Liver (tissue), 9 donors: ENCODE data around the gene ERBB4. TPM values are rescaled to one million over a fixed set of nuclear protein-coding genes. Genes with fewer than 3 reads are reported as not detected.
"Not testable (repeated sequence)": the region's sequence is repeated elsewhere in the genome, so short reads cannot be mapped to it uniquely, and the experiment has no call there.

Source experiments
- DNase-seq: peaks from one replicate; pipeline ENCODE4 v3.0.0-alpha.2; 2017; ENCODE audit warnings: low spot score
- H3K27ac ChIP-seq, 2 donors: one replicate each; pipeline ENCODE4 v1.7.0; 2013; ENCODE audit warnings: inconsistent platforms in 2 of 2, low read length in 2 of 2, control low read depth in 1 of 2, low read depth in 1 of 2, mild to moderate bottlenecking in 1 of 2
- H3K27me3 ChIP-seq, 4 donors: one replicate each; pipeline versions ENCODE4 v1.6.1 to v1.7.0; 2013; ENCODE audit warnings: low read length in 3 of 4, inconsistent platforms in 1 of 4, mild to moderate bottlenecking in 1 of 4, moderate library complexity in 1 of 4; ENCODE audit not compliant: control insufficient read depth in 4 of 4, insufficient read depth in 4 of 4
- H3K36me3 ChIP-seq, 4 donors: one replicate each; pipeline versions ENCODE4 v1.6.1 to v1.7.0; 2013; ENCODE audit warnings: low read length in 3 of 4, mild to moderate bottlenecking in 3 of 4, low read depth in 1 of 4, moderate library complexity in 1 of 4; ENCODE audit not compliant: control insufficient read depth in 4 of 4, insufficient read depth in 3 of 4
- H3K4me1 ChIP-seq, 4 donors: one replicate each; pipeline versions ENCODE4 v1.6.1 to v1.7.0; 2013; ENCODE audit warnings: low read length in 3 of 4, mild to moderate bottlenecking in 3 of 4, moderate library complexity in 1 of 4; ENCODE audit not compliant: control insufficient read depth in 4 of 4, insufficient read depth in 4 of 4
- H3K4me3 ChIP-seq, 3 donors: one replicate each; pipeline versions ENCODE4 v1.6.1 to v1.7.0; 2013; ENCODE audit warnings: low read length in 3 of 3, control low read depth in 1 of 3, low read depth in 1 of 3, mild to moderate bottlenecking in 1 of 3
- H3K9ac ChIP-seq, 2 donors: one replicate each; pipeline ENCODE4 v1.7.0; 2013; ENCODE audit warnings: low read length in 2 of 2, mild to moderate bottlenecking in 2 of 2, moderate library complexity in 2 of 2, control low read depth in 1 of 2, low read depth in 1 of 2
- H3K9me3 ChIP-seq, 4 donors: one replicate each; pipeline versions ENCODE4 v1.6.1 to v1.7.0; 2013; ENCODE audit warnings: low read length in 3 of 4; ENCODE audit not compliant: control insufficient read depth in 4 of 4
- EGR1 ChIP-seq, 2 donors: IDR thresholded peaks; 2 replicates each; pipeline ENCODE4 v1.6.1; 2016 to 2018; ENCODE audit warnings: antibody characterized with exemption in 2 of 2, low read depth in 2 of 2
- FOXA1 ChIP-seq: IDR thresholded peaks from 2 replicates; pipeline ENCODE4 v1.6.1; 2016; ENCODE audit warnings: antibody characterized with exemption
- FOXA2 ChIP-seq: IDR thresholded peaks from 2 replicates; pipeline ENCODE4 v1.6.1; 2016; ENCODE audit warnings: antibody characterized with exemption
- GABPA ChIP-seq, 2 donors: IDR thresholded peaks in 1 of 2; conservative IDR thresholded peaks in 1 of 2; 2 replicates each; pipeline ENCODE4 v1.6.1; 2016; ENCODE audit warnings: antibody characterized with exemption in 2 of 2, mild to moderate bottlenecking in 1 of 2, moderate library complexity in 1 of 2
- HNF4A ChIP-seq, 2 donors: conservative IDR thresholded peaks; 2 replicates each; pipeline ENCODE4 v1.6.1; 2016; ENCODE audit warnings: antibody characterized with exemption in 2 of 2, mild to moderate bottlenecking in 2 of 2
- HNF4G ChIP-seq: IDR thresholded peaks from 2 replicates; pipeline ENCODE4 v1.6.1; 2016; ENCODE audit warnings: antibody characterized with exemption
- JUND ChIP-seq, 2 donors: IDR thresholded peaks; 2 replicates each; pipeline ENCODE4 v1.6.1; 2016; ENCODE audit warnings: antibody characterized with exemption in 2 of 2
- NR2F2 ChIP-seq: IDR thresholded peaks from 2 replicates; pipeline ENCODE4 v1.6.1; 2016; ENCODE audit warnings: antibody characterized with exemption
- RAD21 ChIP-seq, 2 donors: IDR thresholded peaks; 2 replicates each; pipeline ENCODE4 v1.6.1; 2016; ENCODE audit warnings: antibody characterized with exemption in 2 of 2, mild to moderate bottlenecking in 2 of 2
- REST ChIP-seq: IDR thresholded peaks from 2 replicates; pipeline ENCODE4 v1.6.1; 2016; ENCODE audit warnings: antibody characterized with exemption, mild to moderate bottlenecking
- RXRA ChIP-seq, 2 donors: IDR thresholded peaks; 2 replicates each; pipeline ENCODE4 v1.6.1; 2017 to 2018; ENCODE audit warnings: antibody characterized with exemption in 2 of 2, mild to moderate bottlenecking in 1 of 2
- SP1 ChIP-seq: IDR thresholded peaks from 2 replicates; pipeline ENCODE4 v1.6.1; 2018; ENCODE audit warnings: antibody characterized with exemption, mild to moderate bottlenecking
- TAF1 ChIP-seq: conservative IDR thresholded peaks from 2 replicates; pipeline ENCODE4 v1.6.1; 2016; ENCODE audit warnings: antibody characterized with exemption, mild to moderate bottlenecking
- YY1 ChIP-seq: IDR thresholded peaks from 2 replicates; pipeline ENCODE4 v1.6.1; 2016; ENCODE audit warnings: antibody characterized with exemption, mild to moderate bottlenecking
- whole genome bisulfite sequencing: extraction: QIAGEN DNeasy Blood & Tissue Kit; methylation state at CpG from one replicate; pipeline ENCODE4 v1.1.7; 2013; 5-methylcytosine and 5-hydroxymethylcytosine counted together
- polyA plus RNA-seq, 2 donors: library from polyadenylated mRNA; stranded (reverse) in 1 of 2; unstranded in 1 of 2; fragments of 200-250 nt in 1 of 2; fragments of >200 nt in 1 of 2; fragmentation: Nextera tagmentation in 1 of 2; extraction: Ambion mirVana in 1 of 2; gene quantifications; one replicate each; pipeline versions ENCODE4 v1.2.1 to v1.2.3, GENCODE V29; 2013 to 2015
- total RNA-seq, 2 donors: library from RNA; depleted of rRNA; stranded (reverse); fragments of >200 nt; gene quantifications; one replicate each; pipeline ENCODE4 v1.2.3, GENCODE V29; 2014
- TF ChIP-seq, protein P1 (sequence below): IDR thresholded peaks from 2 replicates; pipeline ENCODE4 v1.6.1; 2016; ENCODE audit warnings: antibody characterized with exemption
- TF ChIP-seq, protein P2 (sequence below): IDR thresholded peaks from 2 replicates; pipeline ENCODE4 v1.6.1; 2016; ENCODE audit warnings: antibody characterized with exemption
- TF ChIP-seq, protein P3 (sequence below): fragments of 150-350 bp; IDR thresholded peaks from 2 replicates; pipeline ENCODE4 v1.5.1; 2017; ENCODE audit warnings: improper control_type of control experiment, low read depth, low read length; ENCODE audit not compliant: missing input control
- TF ChIP-seq, protein P4 (sequence below): IDR thresholded peaks from 2 replicates; pipeline ENCODE4 v1.6.1; 2016; ENCODE audit warnings: antibody characterized with exemption
- donor health status: healthy.
- donor health status: healthy.
- donor health status: healthy.
- donor health status: healthy.
- donor health status: healthy.

ERBB4 gene
- total and polyA plus RNA-seq, 4 donors: 0.03 to 0.42 TPM; not detected in 2

GRCh38 chr2:212193803-212194202 lies 344.8 kb downstream of the ERBB4 start:
- Histone ChIP-seq H3K4me3 (no peak overlapping the region), H3K9me3 (no peaks in the 10 kb centered on the region), H3K27me3 (no peaks in the 10 kb centered on the region), H3K27ac (no peak overlapping the region), H3K36me3 (no peaks in the 10 kb centered on the region), H3K9ac (no peak overlapping the region), H3K4me1 (no peaks in the 10 kb centered on the region)
- TF ChIP-seq HNF4A (conservative IDR thresholded peaks at IDR 0.05) (no peak), NR2F2 (no peak), SP1 (no peak)
- TF ChIP-seq, protein P1, sequence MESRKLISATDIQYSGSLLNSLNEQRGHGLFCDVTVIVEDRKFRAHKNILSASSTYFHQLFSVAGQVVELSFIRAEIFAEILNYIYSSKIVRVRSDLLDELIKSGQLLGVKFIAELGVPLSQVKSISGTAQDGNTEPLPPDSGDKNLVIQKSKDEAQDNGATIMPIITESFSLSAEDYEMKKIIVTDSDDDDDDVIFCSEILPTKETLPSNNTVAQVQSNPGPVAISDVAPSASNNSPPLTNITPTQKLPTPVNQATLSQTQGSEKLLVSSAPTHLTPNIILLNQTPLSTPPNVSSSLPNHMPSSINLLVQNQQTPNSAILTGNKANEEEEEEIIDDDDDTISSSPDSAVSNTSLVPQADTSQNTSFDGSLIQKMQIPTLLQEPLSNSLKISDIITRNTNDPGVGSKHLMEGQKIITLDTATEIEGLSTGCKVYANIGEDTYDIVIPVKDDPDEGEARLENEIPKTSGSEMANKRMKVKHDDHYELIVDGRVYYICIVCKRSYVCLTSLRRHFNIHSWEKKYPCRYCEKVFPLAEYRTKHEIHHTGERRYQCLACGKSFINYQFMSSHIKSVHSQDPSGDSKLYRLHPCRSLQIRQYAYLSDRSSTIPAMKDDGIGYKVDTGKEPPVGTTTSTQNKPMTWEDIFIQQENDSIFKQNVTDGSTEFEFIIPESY: no peak
- TF ChIP-seq, protein P2, sequence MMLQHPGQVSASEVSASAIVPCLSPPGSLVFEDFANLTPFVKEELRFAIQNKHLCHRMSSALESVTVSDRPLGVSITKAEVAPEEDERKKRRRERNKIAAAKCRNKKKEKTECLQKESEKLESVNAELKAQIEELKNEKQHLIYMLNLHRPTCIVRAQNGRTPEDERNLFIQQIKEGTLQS: no peak
- WGBS: 84% methylated on average over 1 of the region's 1 CpG
- DNase-seq: no peak

DNA sequence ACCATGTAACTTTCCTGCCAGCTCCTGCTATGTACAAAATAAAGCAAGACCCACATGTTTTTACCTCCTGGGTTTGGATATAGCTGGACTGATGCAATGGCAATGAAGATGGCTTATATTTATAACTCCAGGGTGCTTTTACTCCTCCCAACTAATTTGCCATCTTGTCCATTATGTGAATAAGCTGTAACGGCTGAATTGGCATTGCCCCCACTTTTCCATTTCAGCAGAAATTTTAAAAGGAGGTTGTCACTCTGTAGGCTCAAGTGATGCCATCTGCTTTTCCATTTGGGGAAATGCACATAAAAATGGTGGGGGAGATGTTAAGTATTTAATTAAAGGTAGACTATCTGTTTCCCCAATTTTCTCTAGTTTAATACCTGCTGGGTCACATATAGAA lies 345.5 kb downstream of the ERBB4 start:
- Histone ChIP-seq H3K27ac (no peak overlapping the region), H3K9me3 (no peaks in the 10 kb centered on the region), H3K4me3 (no peak overlapping the region), H3K27me3 (no peaks in the 10 kb centered on the region), H3K4me1 (no peaks in the 10 kb centered on the region), H3K9ac (no peak overlapping the region), H3K36me3 (no peaks in the 10 kb centered on the region)
- WGBS: 32% methylated on average over 1 of the region's 1 CpG
- DNase-seq: no peak
- TF ChIP-seq, protein P3, sequence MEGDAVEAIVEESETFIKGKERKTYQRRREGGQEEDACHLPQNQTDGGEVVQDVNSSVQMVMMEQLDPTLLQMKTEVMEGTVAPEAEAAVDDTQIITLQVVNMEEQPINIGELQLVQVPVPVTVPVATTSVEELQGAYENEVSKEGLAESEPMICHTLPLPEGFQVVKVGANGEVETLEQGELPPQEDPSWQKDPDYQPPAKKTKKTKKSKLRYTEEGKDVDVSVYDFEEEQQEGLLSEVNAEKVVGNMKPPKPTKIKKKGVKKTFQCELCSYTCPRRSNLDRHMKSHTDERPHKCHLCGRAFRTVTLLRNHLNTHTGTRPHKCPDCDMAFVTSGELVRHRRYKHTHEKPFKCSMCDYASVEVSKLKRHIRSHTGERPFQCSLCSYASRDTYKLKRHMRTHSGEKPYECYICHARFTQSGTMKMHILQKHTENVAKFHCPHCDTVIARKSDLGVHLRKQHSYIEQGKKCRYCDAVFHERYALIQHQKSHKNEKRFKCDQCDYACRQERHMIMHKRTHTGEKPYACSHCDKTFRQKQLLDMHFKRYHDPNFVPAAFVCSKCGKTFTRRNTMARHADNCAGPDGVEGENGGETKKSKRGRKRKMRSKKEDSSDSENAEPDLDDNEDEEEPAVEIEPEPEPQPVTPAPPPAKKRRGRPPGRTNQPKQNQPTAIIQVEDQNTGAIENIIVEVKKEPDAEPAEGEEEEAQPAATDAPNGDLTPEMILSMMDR: no peak
- TF ChIP-seq JUND (IDR thresholded peaks at IDR 0.05) (no peak), YY1 (no peak), TAF1 (no peak), HNF4G (no peak), REST (no peak), RAD21 (IDR thresholded peaks at IDR 0.05) (no peak), FOXA2 (no peak), SP1 (no peak), GABPA (IDR thresholded peaks at IDR 0.05 in 1 of 2, conservative IDR thresholded peaks at IDR 0.05 in 1 of 2) (no peak), RXRA (IDR thresholded peaks at IDR 0.05) (no peak), FOXA1 (no peak), EGR1 (IDR thresholded peaks at IDR 0.05; ENCODE audit: low read depth in 2 of 2) (no peak), NR2F2 (no peak)
- TF ChIP-seq, protein P1: no peak
- TF ChIP-seq, protein P2: no peak
- TF ChIP-seq, protein P4, sequence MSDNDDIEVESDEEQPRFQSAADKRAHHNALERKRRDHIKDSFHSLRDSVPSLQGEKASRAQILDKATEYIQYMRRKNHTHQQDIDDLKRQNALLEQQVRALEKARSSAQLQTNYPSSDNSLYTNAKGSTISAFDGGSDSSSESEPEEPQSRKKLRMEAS: no peak

GRCh38 chr2:212191438-212191837 lies 347.2 kb downstream of the ERBB4 start:
- H3K4me3 ChIP-seq, H3K27ac ChIP-seq, H3K27me3 ChIP-seq, H3K36me3 ChIP-seq, H3K9me3 ChIP-seq, H3K9ac ChIP-seq, DNase-seq, H3K4me1 ChIP-seq: not testable (repeated sequence)
- WGBS: 79% methylated on average over 8 of the region's 8 CpGs
